MM.1S (cell line): ENCODE measurements around the gene PLCH1.

Experiments
- DNase-seq: peaks from one replicate; pipeline ENCODE4 v3.0.0-alpha.2; 2015
- H2AFZ ChIP-seq: fragments of 300-600 bp; sonication (generic); 2 replicates; pipeline ENCODE4 v1.6.0; 2016; ENCODE audit warnings: antibody characterized with exemption, low read length
- H3F3A ChIP-seq: fragments of 300-600 bp; sonication (generic); 2 replicates; pipeline ENCODE4 v1.6.1; 2016; ENCODE audit warnings: mild to moderate bottlenecking, antibody characterized with exemption, low read length, moderate library complexity, mixed read lengths; ENCODE audit not compliant: insufficient read depth
- H3K27ac ChIP-seq: fragments of 300-600 bp; sonication (generic); 2 replicates; pipeline ENCODE4 v1.5.1; 2016; ENCODE audit warnings: mild to moderate bottlenecking, low read length
- H3K27me3 ChIP-seq: fragments of 300-600 bp; sonication (generic); replicated peaks from 2 replicates; pipeline ENCODE4 v1.6.0; 2016; ENCODE audit warnings: low read length; ENCODE audit not compliant: insufficient read depth
- H3K36me3 ChIP-seq: fragments of 300-600 bp; sonication (generic); replicated peaks from 2 replicates; pipeline ENCODE4 v1.6.1; 2016; ENCODE audit warnings: mild to moderate bottlenecking, low read length, mixed read lengths; ENCODE audit not compliant: insufficient read depth
- H3K4me1 ChIP-seq: fragments of 300-600 bp; sonication (generic); 2 replicates; pipeline ENCODE4 v1.6.1; 2016; ENCODE audit warnings: low read length, mixed read lengths
- H3K4me2 ChIP-seq: fragments of 300-600 bp; sonication (generic); 2 replicates; pipeline ENCODE4 v1.6.0; 2016; ENCODE audit warnings: low read depth, low read length
- H3K4me3 ChIP-seq: fragments of 300-600 bp; sonication (generic); 2 replicates; pipeline ENCODE4 v1.5.1; 2016; ENCODE audit warnings: low read length, mixed read lengths
- H3K79me2 ChIP-seq: fragments of 300-600 bp; sonication (generic); 2 replicates; pipeline ENCODE4 v1.6.1; 2016; ENCODE audit warnings: mixed run types, low read length, mixed read lengths
- H3K9ac ChIP-seq: fragments of 300-600 bp; sonication (generic); 2 replicates; pipeline ENCODE4 v1.6.1; 2016; ENCODE audit warnings: low read length, mixed read lengths
- H3K9me2 ChIP-seq: fragments of 300-600 bp; sonication (generic); replicated peaks from 2 replicates; pipeline ENCODE4 v1.6.1; 2016; ENCODE audit warnings: mild to moderate bottlenecking, low read length, mixed read lengths; ENCODE audit not compliant: insufficient read depth
- H3K9me3 ChIP-seq: fragments of 300-600 bp; sonication (generic); replicated peaks from 2 replicates; pipeline ENCODE4 v1.6.1; 2016; ENCODE audit warnings: mild to moderate bottlenecking, low read length, mixed read lengths; ENCODE audit not compliant: insufficient read depth
- H4K20me1 ChIP-seq: fragments of 300-600 bp; sonication (generic); 2 replicates; pipeline ENCODE4 v1.6.1; 2016; ENCODE audit warnings: mild to moderate bottlenecking, low read length, moderate library complexity, mixed read lengths; ENCODE audit not compliant: insufficient read depth
- EZH2 ChIP-seq: fragments of 300-600 bp; sonication (generic); optimal IDR thresholded peaks from 2 replicates; pipeline ENCODE3; 2017; ENCODE audit warnings: low read depth, mild to moderate bottlenecking, antibody characterized with exemption, low read length, mixed read lengths
- EZH2phosphoT487 ChIP-seq: fragments of 300-600 bp; sonication (generic); IDR thresholded peaks from 2 replicates; pipeline ENCODE4 v1.6.1; 2018; ENCODE audit warnings: antibody characterized with exemption, low read length
- TF ChIP-seq, protein P1 (sequence below): fragments of 300-600 bp; sonication (generic); IDR thresholded peaks from 2 replicates; pipeline ENCODE4 v1.5.1; 2016; ENCODE audit warnings: antibody characterized with exemption, low read length, mixed read lengths

PLCH1 gene

DNA sequence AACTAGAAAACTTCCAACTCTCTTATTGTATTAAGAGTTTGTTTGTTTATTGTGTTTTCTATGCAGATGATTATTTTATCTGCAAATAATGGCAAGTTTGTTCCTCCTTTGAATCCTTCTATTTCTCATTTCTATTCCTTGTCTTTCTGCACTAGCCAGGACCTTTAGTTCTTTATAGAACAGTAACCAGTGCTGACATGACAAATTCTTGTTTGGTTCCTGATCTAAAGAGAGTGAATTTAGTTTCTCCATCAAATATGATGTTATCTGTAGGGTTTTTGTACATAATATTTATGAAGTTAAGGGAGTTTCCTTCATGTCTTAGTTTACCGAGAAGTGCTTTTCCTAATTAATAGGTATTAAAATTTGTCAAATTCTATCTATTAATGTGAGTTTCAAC is 350.6 kb downstream of the PLCH1 start:
- Histone ChIP-seq H3F3A (no peaks in the 10 kb centered on the region), H3K4me2 (no peak overlapping the region), H3K79me2 (no peaks in the 10 kb centered on the region), H2AFZ (no peak overlapping the region), H3K36me3 (no peaks in the 10 kb centered on the region), H3K4me3 (no peak overlapping the region), H3K4me1 (no peaks in the 10 kb centered on the region), H3K9ac (no peak overlapping the region), H3K9me2 (no peaks in the 10 kb centered on the region), H3K9me3 (no peaks in the 10 kb centered on the region), H4K20me1 (no peaks in the 10 kb centered on the region), H3K27ac (no peak overlapping the region), H3K27me3 (no peaks in the 10 kb centered on the region)
- no peak for DNase-seq
- TF ChIP-seq EZH2phosphoT487 (no peak), EZH2 (no peak)
- TF ChIP-seq, protein P1, sequence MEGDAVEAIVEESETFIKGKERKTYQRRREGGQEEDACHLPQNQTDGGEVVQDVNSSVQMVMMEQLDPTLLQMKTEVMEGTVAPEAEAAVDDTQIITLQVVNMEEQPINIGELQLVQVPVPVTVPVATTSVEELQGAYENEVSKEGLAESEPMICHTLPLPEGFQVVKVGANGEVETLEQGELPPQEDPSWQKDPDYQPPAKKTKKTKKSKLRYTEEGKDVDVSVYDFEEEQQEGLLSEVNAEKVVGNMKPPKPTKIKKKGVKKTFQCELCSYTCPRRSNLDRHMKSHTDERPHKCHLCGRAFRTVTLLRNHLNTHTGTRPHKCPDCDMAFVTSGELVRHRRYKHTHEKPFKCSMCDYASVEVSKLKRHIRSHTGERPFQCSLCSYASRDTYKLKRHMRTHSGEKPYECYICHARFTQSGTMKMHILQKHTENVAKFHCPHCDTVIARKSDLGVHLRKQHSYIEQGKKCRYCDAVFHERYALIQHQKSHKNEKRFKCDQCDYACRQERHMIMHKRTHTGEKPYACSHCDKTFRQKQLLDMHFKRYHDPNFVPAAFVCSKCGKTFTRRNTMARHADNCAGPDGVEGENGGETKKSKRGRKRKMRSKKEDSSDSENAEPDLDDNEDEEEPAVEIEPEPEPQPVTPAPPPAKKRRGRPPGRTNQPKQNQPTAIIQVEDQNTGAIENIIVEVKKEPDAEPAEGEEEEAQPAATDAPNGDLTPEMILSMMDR: no peak

- no peak overlapping the region for H2AFZ ChIP-seq
- H3K4me3 ChIP-seq: no peak overlapping the region
- no peak for DNase-seq
- no peak overlapping the region for H3K27ac ChIP-seq
- H3K36me3 ChIP-seq: no peaks in the 10 kb centered on the region
- H3K9me3 ChIP-seq: no peaks in the 10 kb centered on the region
- no peaks in the 10 kb centered on the region for H3K79me2 ChIP-seq
- no peaks in the 10 kb centered on the region for H3K9me2 ChIP-seq
- TF ChIP-seq EZH2phosphoT487: no peak
- TF ChIP-seq, protein P1: no peak
- TF ChIP-seq EZH2: no peak
- no peak overlapping the region for H3K9ac ChIP-seq
- no peaks in the 10 kb centered on the region for H3K4me1 ChIP-seq
- no peak overlapping the region for H3K4me2 ChIP-seq
- H3F3A ChIP-seq: no peaks in the 10 kb centered on the region
- no peaks in the 10 kb centered on the region for H3K27me3 ChIP-seq
- no peaks in the 10 kb centered on the region for H4K20me1 ChIP-seq
Measured at GRCh38 chr3:155393316-155393715, 351.6 kb downstream of the PLCH1 start.

GRCh38 chr3:155392138-155392537 is 352.7 kb downstream of the PLCH1 start:
- Histone ChIP-seq H3K9ac (no peak overlapping the region), H3K4me3 (no peak overlapping the region), H3K36me3 (no peaks in the 10 kb centered on the region), H3K9me2 (no peaks in the 10 kb centered on the region), H3K27me3 (no peaks in the 10 kb centered on the region), H3K79me2 (no peaks in the 10 kb centered on the region), H3K4me2 (no peak overlapping the region), H4K20me1 (no peaks in the 10 kb centered on the region), H3K27ac (no peak overlapping the region), H3K4me1 (no peaks in the 10 kb centered on the region), H2AFZ (no peak overlapping the region), H3K9me3 (no peaks in the 10 kb centered on the region), H3F3A (no peaks in the 10 kb centered on the region)
- no peak for TF ChIP-seq EZH2
- TF ChIP-seq, protein P1: no peak
- no peak for TF ChIP-seq EZH2phosphoT487
- no peak for DNase-seq
